WTC11 (cell line): ENCODE results near the gene PUS1.

Experiments
- AFF4 ChIP-seq: sonication (generic); formaldehyde crosslinking; IDR thresholded peaks from 2 replicates; pipeline ENCODE4 v1.8.1; 2023; ENCODE audit warnings: mild to moderate bottlenecking, missing genetic modification reagents, borderline replicate concordance
- ARID4B ChIP-seq: sonication (generic); formaldehyde crosslinking; IDR thresholded peaks from 2 replicates; pipeline ENCODE4 v1.8.0; 2023; ENCODE audit warnings: missing genetic modification reagents, mild to moderate bottlenecking, borderline replicate concordance
- CREB1 ChIP-seq: sonication (generic); formaldehyde crosslinking; IDR thresholded peaks from 2 replicates; pipeline ENCODE4 v1.8.0; 2023; ENCODE audit warnings: mild to moderate bottlenecking, missing genetic modification reagents
- CTCF ChIP-seq: fragments of 200-600 bp; IDR thresholded peaks from 2 replicates; pipeline ENCODE4 v1.8.0; 2022; ENCODE audit warnings: antibody characterized with exemption
- E2F4 ChIP-seq: sonication (generic); formaldehyde crosslinking; IDR thresholded peaks from 2 replicates; pipeline ENCODE4 v1.8.1; 2022; ENCODE audit warnings: low read depth, mild to moderate bottlenecking, moderate library complexity, missing genetic modification reagents, borderline replicate concordance
- ESRRA ChIP-seq: sonication (generic); formaldehyde crosslinking; IDR thresholded peaks from 2 replicates; pipeline ENCODE4 v1.8.1; 2022; ENCODE audit warnings: mild to moderate bottlenecking, missing genetic modification reagents, borderline replicate concordance
- MLX ChIP-seq: sonication (generic); formaldehyde crosslinking; IDR thresholded peaks from 2 replicates; pipeline ENCODE4 v1.8.1; 2023; ENCODE audit warnings: mild to moderate bottlenecking, missing genetic modification reagents, moderate library complexity
- NR2C2 ChIP-seq: sonication (generic); formaldehyde crosslinking; IDR thresholded peaks from 2 replicates; pipeline ENCODE4 v1.8.0; 2022; ENCODE audit warnings: mild to moderate bottlenecking, missing genetic modification reagents
- NR3C1 ChIP-seq: sonication (generic); formaldehyde crosslinking; conservative IDR thresholded peaks from 2 replicates; pipeline ENCODE4 v1.8.1; 2023; ENCODE audit warnings: low read depth, mild to moderate bottlenecking, missing genetic modification reagents
- ZNF396 ChIP-seq: fragments of 250-450 bp; sonication (Bioruptor Pico); IDR thresholded peaks from 2 replicates; pipeline ENCODE4 v1.8.0; 2021; ENCODE audit warnings: mild to moderate bottlenecking, moderate library complexity, borderline replicate concordance
- ZNF512 ChIP-seq: sonication (generic); formaldehyde crosslinking; IDR thresholded peaks from 2 replicates; pipeline ENCODE4 v1.8.1; 2022; ENCODE audit warnings: missing genetic modification reagents, borderline replicate concordance

- no peak for TF ChIP-seq CTCF
- no peak for TF ChIP-seq ZNF396 (CRISPR knock-in tag)
- TF ChIP-seq ZNF512 (CRISPR knock-in tag): no peak
- TF ChIP-seq NR2C2 (CRISPR knock-in tag): no peak
- TF ChIP-seq NR3C1 (CRISPR knock-in tag): no peak
- TF ChIP-seq CREB1 (CRISPR knock-in tag): no peak
- TF ChIP-seq ARID4B: no peak
- no peak for TF ChIP-seq AFF4 (CRISPR knock-in tag)
- TF ChIP-seq MLX (CRISPR knock-in tag): no peak
- TF ChIP-seq E2F4 (CRISPR knock-in tag): no peak
- no peak for TF ChIP-seq ESRRA (CRISPR knock-in tag)
Observed at GRCh38 chr12:131979606-131980005, 50.5 kb downstream of the PUS1 start.
